ENCODE data around the gene LIMCH1. TPM values are rescaled to one million over a fixed set of nuclear protein-coding genes. Genes with fewer than 3 reads are reported as not detected.
A peak's percentile ranks its signal among the peaks of the same experiment; 100 is the strongest.

LIMCH1 gene
- total and polyA plus RNA-seq, 2 experiments from 2014 or later = 10.6 to 13.3 TPM

GRCh38 chr4:41620594-41621256 is 82.8 kb downstream of the LIMCH1 start:
- Histone ChIP-seq H2AFZ (no peak overlapping the region), H3K27ac (no peak overlapping the region), H3K4me1 (ENCODE audit: insufficient read depth) (no peaks in the 10 kb centered on the region), H3K9me3 (ENCODE audit: low read depth) (no peaks in the 10 kb centered on the region), H3K36me3 (replicated peaks; ENCODE audit: insufficient read depth, low read depth) (no peaks in the 10 kb centered on the region), H3K79me2 (no peaks in the 10 kb centered on the region), H4K20me1 (ENCODE audit: insufficient read depth, poor library complexity, severe bottlenecking) (no peaks in the 10 kb centered on the region), H3K27me3 (no peaks in the 10 kb centered on the region), H3K9me2 (replicated peaks; ENCODE audit: insufficient read depth) (no peaks in the 10 kb centered on the region), H3K4me3 (no peak overlapping the region), H3K4me2 (no peak overlapping the region)
- TF ChIP-seq EZH2phosphoT487 (IDR thresholded peaks at IDR 0.05; ENCODE audit: low read depth, severe bottlenecking, unreplicated experiment) (no peak), EZH2 (IDR thresholded peaks at IDR 0.05; ENCODE audit: borderline replicate concordance) (no peak), CTCF (IDR thresholded peaks at IDR 0.05; ENCODE audit: poor library complexity) (no peak)
- DNase-seq (ENCODE audit: low spot score) = no peak
- 59% methylated on average over 5 of the region's 5 CpGs for WGBS (ENCODE audit: low lambda C conversion rate, missing lambda C conversion rate)

- H3K9me2 ChIP-seq (replicated peaks; ENCODE audit: insufficient read depth) = no peaks in the 10 kb centered on the region
- no peak overlapping the region for H3K4me2 ChIP-seq
- WGBS (ENCODE audit: low lambda C conversion rate, missing lambda C conversion rate) = 80% methylated on average over 2 of the region's 2 CpGs
Observed at GRCh38 chr4:41622787-41623186, 84.8 kb downstream of the LIMCH1 start.

GRCh38 chr4:41624765-41625164 is 86.8 kb downstream of the LIMCH1 start:
- 77% methylated on average over 3 of the region's 3 CpGs for WGBS (ENCODE audit: low lambda C conversion rate, missing lambda C conversion rate)
- H3K4me2 ChIP-seq = peak overlapping the region; percentile 55
- no peak for DNase-seq (ENCODE audit: low spot score)
- no peaks in the 10 kb centered on the region for H3K4me1 ChIP-seq (ENCODE audit: insufficient read depth)
- no peaks in the 10 kb centered on the region for H3K9me2 ChIP-seq (replicated peaks; ENCODE audit: insufficient read depth)
- H4K20me1 ChIP-seq (ENCODE audit: insufficient read depth, poor library complexity, severe bottlenecking) = no peaks in the 10 kb centered on the region
- no peaks in the 10 kb centered on the region for H3K27me3 ChIP-seq
- H3K27ac ChIP-seq = peak overlapping the region; percentile 47
- no peaks in the 10 kb centered on the region for H3K9me3 ChIP-seq (ENCODE audit: low read depth)
- no peak overlapping the region for H2AFZ ChIP-seq
- no peak overlapping the region for H3K4me3 ChIP-seq
- TF ChIP-seq CTCF (IDR thresholded peaks at IDR 0.05; ENCODE audit: poor library complexity) (no peak), EZH2 (IDR thresholded peaks at IDR 0.05; ENCODE audit: borderline replicate concordance) (no peak), EZH2phosphoT487 (IDR thresholded peaks at IDR 0.05; ENCODE audit: low read depth, severe bottlenecking, unreplicated experiment) (no peak)
- no peaks in the 10 kb centered on the region for H3K79me2 ChIP-seq
- no peaks in the 10 kb centered on the region for H3K36me3 ChIP-seq (replicated peaks; ENCODE audit: insufficient read depth, low read depth)

More at GRCh38 chr4:41622787-41623186, 84.8 kb downstream of the LIMCH1 start:
- Histone ChIP-seq H3K27me3 (no peaks in the 10 kb centered on the region), H3K27ac (no peak overlapping the region), H3K36me3 (replicated peaks; ENCODE audit: insufficient read depth, low read depth) (no peaks in the 10 kb centered on the region), H2AFZ (no peak overlapping the region), H4K20me1 (ENCODE audit: insufficient read depth, poor library complexity, severe bottlenecking) (no peaks in the 10 kb centered on the region), H3K4me1 (ENCODE audit: insufficient read depth) (no peaks in the 10 kb centered on the region), H3K79me2 (no peaks in the 10 kb centered on the region), H3K9me3 (ENCODE audit: low read depth) (no peaks in the 10 kb centered on the region), H3K4me3 (no peak overlapping the region)
- no peak for TF ChIP-seq EZH2phosphoT487 (IDR thresholded peaks at IDR 0.05; ENCODE audit: low read depth, severe bottlenecking, unreplicated experiment)
- no peak for TF ChIP-seq EZH2 (IDR thresholded peaks at IDR 0.05; ENCODE audit: borderline replicate concordance)
- no peak for TF ChIP-seq CTCF (IDR thresholded peaks at IDR 0.05; ENCODE audit: poor library complexity)
- no peak for DNase-seq (ENCODE audit: low spot score)

Data from hepatocyte (in vitro differentiated cells).